ENCODE measurements around the gene NAA11.

GRCh38 chr4:79292008-79292407 lies 33.9 kb downstream of the NAA11 start:
- no peak for TF ChIP-seq CTCF (IDR thresholded peaks at IDR 0.05)
- no peak for TF ChIP-seq POLR2A (IDR thresholded peaks at IDR 0.05)

Measured in thyroid gland (tissue), 4 donors.